SK-N-MC (cell line): ENCODE results near the gene CDKN2A.

Experiments used
- DNase-seq: peaks from one replicate; pipeline ENCODE4 v3.0.0-alpha.2; 2011; ENCODE audit warnings: low read depth, low spot score
- H3K27ac ChIP-seq: fragments of 200-600 bp; sonication (generic); 2 replicates; pipeline ENCODE4 v1.5.1; 2016; ENCODE audit warnings: mixed run types
- H3K36me3 ChIP-seq: fragments of 200-600 bp; sonication (generic); 2 replicates; pipeline ENCODE4 v1.6.1; 2017; ENCODE audit warnings: antibody characterized with exemption, low read length, mixed read lengths; ENCODE audit not compliant: insufficient read depth
- H3K4me3 ChIP-seq: fragments of 200-600 bp; sonication (generic); 2 replicates; pipeline ENCODE4 v1.5.1; 2016
- H3K9ac ChIP-seq: fragments of 200-600 bp; sonication (generic); 2 replicates; pipeline ENCODE4 v1.8.0; 2017; ENCODE audit warnings: mixed run types, mixed read lengths; ENCODE audit not compliant: insufficient read length
- H3K9me3 ChIP-seq: fragments of 200-600 bp; sonication (generic); 2 replicates; pipeline ENCODE4 v1.6.1; 2017; ENCODE audit warnings: low read depth, mild to moderate bottlenecking, antibody characterized with exemption, low read length, moderate library complexity, mixed read lengths
- EZH2 ChIP-seq: fragments of 200-600 bp; sonication (generic); IDR thresholded peaks from one replicate; pipeline ENCODE4 v1.6.1; 2017; ENCODE audit warnings: antibody characterized with exemption
- FOXP2 ChIP-seq: optimal IDR thresholded peaks from 2 replicates; pipeline ENCODE3; 2011; ENCODE audit warnings: mild to moderate bottlenecking, moderate library complexity; ENCODE audit not compliant: insufficient read depth; ENCODE audit errors: extremely low read length, control extremely low read depth
- POLR2AphosphoS5 ChIP-seq: IDR thresholded peaks from 2 replicates; pipeline ENCODE4 v1.6.1; 2012; ENCODE audit warnings: mild to moderate bottlenecking, low read depth, low read length, borderline replicate concordance

CDKN2A gene

GRCh38 chr9:21997480-21997879 is 3.3 kb upstream of the CDKN2A start:
- Histone ChIP-seq H3K9me3 (no peaks in the 10 kb centered on the region), H3K27ac (no peak overlapping the region), H3K4me3 (peak overlapping the region; percentile 95), H3K9ac (no peak overlapping the region), H3K36me3 (0 out of 2 replicates have a peak, but pooled peaks cover 4% of the 10 kb centered on the region)
- TF ChIP-seq EZH2 = no peak
- no peak for TF ChIP-seq POLR2AphosphoS5
- no peak for TF ChIP-seq FOXP2
- DNase-seq = no peak

DNA sequence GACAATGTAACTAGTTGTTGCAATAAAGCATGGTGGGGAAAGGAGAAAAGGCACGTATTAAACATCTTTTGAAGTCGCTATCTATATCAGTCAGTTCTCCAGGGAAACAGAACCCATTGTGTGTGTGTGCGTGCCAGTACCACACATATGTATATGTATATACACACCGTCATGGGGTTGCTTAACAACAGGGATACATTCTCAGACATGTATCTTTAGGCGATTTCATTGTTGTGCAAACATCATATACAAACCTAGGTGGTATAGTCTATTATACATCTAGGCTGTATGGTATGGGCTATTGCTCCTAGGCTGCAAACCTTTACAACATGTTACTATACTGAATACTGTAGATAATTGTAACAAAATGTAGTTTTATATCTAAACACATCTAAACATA is 2.7 kb upstream of the CDKN2A start:
- 0 out of 2 replicates have a peak, but pooled peaks cover 4% of the 10 kb centered on the region for H3K36me3 ChIP-seq
- H3K27ac ChIP-seq = 0 out of 2 replicates have a peak overlapping the region, but pooled peaks have one; percentile 97
- peak overlapping the region; percentile 88 for H3K9ac ChIP-seq
- H3K9me3 ChIP-seq = no peaks in the 10 kb centered on the region
- H3K4me3 ChIP-seq = peak overlapping the region; percentile 95
- no peak for TF ChIP-seq FOXP2
- TF ChIP-seq EZH2 = no peak
- no peak for TF ChIP-seq POLR2AphosphoS5
- DNase-seq = no peak

- DNase-seq = no peak
- Histone ChIP-seq H3K9ac (peak overlapping the region; percentile 88), H3K4me3 (peak overlapping the region; percentile 95), H3K36me3 (0 out of 2 replicates have a peak, but pooled peaks cover 4% of the 10 kb centered on the region), H3K27ac (peak overlapping the region; percentile 97; the same call in 1 of the 2 replicates), H3K9me3 (no peaks in the 10 kb centered on the region)
- TF ChIP-seq EZH2 = no peak
- 0 out of 2 replicates have a peak, but pooled peaks have one; percentile 45 for TF ChIP-seq POLR2AphosphoS5
- no peak for TF ChIP-seq FOXP2
Measured at GRCh38 chr9:21996438-21996837, 2.2 kb upstream of the CDKN2A start.

GRCh38 chr9:21995666-21996398 is 1.6 kb upstream of the CDKN2A start:
- TF ChIP-seq POLR2AphosphoS5 = no peak
- no peak for TF ChIP-seq FOXP2
- TF ChIP-seq EZH2 = no peak
- no peak for DNase-seq
- Histone ChIP-seq H3K9ac (peak overlapping the region; percentile 88), H3K27ac (peak overlapping the region; percentile 97), H3K36me3 (0 out of 2 replicates have a peak, but pooled peaks cover 4% of the 10 kb centered on the region), H3K4me3 (peak overlapping the region; percentile 95), H3K9me3 (no peaks in the 10 kb centered on the region)

- peaks cover 6% of the 10 kb centered on the region for H3K36me3 ChIP-seq
- no peak for DNase-seq
- TF ChIP-seq EZH2 (no peak), FOXP2 (no peak), POLR2AphosphoS5 (no peak)
- peak overlapping the region; percentile 95 for H3K4me3 ChIP-seq
- no peaks in the 10 kb centered on the region for H3K9me3 ChIP-seq
- peak overlapping the region; percentile 97 for H3K27ac ChIP-seq
- H3K9ac ChIP-seq = peak overlapping the region; percentile 88
Measured at GRCh38 chr9:21995006-21995665, 944 bp upstream of the CDKN2A start.

- Histone ChIP-seq H3K27ac (peak within 1 kb of the TSS; percentile 97), H3K9ac (peak within 1 kb of the TSS; percentile 90), H3K36me3 (peaks cover 11% of the 10 kb centered on the region), H3K4me3 (peak within 1 kb of the TSS; percentile 95), H3K9me3 (no peaks in the 10 kb centered on the region)
- TF ChIP-seq EZH2 = no peak
- TF ChIP-seq POLR2AphosphoS5 = no peak; the same call in 1 of the 2 replicates
- no peak for TF ChIP-seq FOXP2
- no peak for DNase-seq
Measured at GRCh38 chr9:21994556-21995005, 389 bp upstream of the CDKN2A start, which contains the start of gene CDKN2B-AS1. Gene CDKN2B-AS1 (plus strand): TSS chr9:21994791.

DNA sequence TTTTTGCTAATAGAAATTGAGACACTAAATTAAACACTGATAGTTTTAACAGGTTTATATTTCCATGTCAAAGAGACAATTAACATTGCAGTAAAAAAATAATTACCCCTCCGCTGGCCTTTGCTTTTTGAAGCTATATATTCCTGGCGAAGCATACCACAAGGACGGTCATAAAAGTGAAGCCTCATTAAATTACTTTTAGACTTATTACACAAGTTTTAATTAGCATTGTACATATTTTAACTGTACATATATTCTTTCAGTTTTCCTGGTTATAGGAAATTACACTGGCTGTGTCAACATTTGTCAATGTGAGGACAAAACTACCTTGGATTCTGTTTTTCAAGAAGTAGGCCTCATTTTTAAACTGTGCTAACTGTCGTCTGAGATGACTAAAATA is 1.2 kb downstream of the CDKN2A start:
- no peak for DNase-seq
- H3K9me3 ChIP-seq = no peaks in the 10 kb centered on the region
- TF ChIP-seq POLR2AphosphoS5 (no peak), FOXP2 (no peak), EZH2 (no peak)
- H3K27ac ChIP-seq = peak overlapping the region; percentile 84
- H3K36me3 ChIP-seq = peaks cover 15% of the 10 kb centered on the region
- peak overlapping the region; percentile 92 for H3K4me3 ChIP-seq
- peak overlapping the region; percentile 90 for H3K9ac ChIP-seq
